ENCODE data around the gene MUC22.

- TF ChIP-seq CTCF (conservative IDR thresholded peaks at IDR 0.05) (no peak), ZFX (IDR thresholded peaks at IDR 0.05) (no peak)
Observed at GRCh38 chr6:30983439-30983838, 26.8 kb upstream of the MUC22 start, which contains the start of gene MUC21.

Measured in C4-2B (cell line).